B cell (primary cell): ENCODE measurements around the gene PAPOLB.

Experiments
- EZH2 ChIP-seq: IDR thresholded peaks from 2 replicates; pipeline ENCODE4 v1.6.1; 2012; ENCODE audit warnings: borderline replicate concordance, low read depth, mild to moderate bottlenecking, moderate library complexity, low read length; ENCODE audit not compliant: insufficient read depth, poor library complexity, severe bottlenecking
- TF ChIP-seq, protein P1 (sequence below): fragments of 200-600 bp; IDR thresholded peaks from one replicate; pipeline ENCODE4 v1.8.0; 2022; ENCODE audit warnings: antibody characterized with exemption, mild to moderate bottlenecking

DNA sequence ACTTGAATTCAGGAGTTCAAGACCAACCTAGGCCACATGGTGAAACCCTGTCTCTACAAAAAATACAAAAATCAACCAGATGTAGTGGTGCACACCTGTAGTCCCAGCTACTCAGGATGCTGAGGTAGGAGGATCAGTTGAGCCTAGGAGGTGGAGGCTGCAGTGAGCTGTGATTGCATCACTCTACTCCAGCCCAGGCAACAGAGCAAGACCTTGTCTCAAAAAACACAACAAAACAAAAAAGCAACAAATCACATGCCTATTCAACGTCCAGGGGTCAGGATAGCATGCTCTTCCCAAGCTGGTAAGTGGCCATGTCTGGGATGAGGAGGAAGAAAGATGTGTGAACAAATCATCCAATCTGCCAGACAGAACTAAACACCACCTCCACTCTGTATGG lies 27.9 kb upstream of the PAPOLB start:
- TF ChIP-seq, protein P1, sequence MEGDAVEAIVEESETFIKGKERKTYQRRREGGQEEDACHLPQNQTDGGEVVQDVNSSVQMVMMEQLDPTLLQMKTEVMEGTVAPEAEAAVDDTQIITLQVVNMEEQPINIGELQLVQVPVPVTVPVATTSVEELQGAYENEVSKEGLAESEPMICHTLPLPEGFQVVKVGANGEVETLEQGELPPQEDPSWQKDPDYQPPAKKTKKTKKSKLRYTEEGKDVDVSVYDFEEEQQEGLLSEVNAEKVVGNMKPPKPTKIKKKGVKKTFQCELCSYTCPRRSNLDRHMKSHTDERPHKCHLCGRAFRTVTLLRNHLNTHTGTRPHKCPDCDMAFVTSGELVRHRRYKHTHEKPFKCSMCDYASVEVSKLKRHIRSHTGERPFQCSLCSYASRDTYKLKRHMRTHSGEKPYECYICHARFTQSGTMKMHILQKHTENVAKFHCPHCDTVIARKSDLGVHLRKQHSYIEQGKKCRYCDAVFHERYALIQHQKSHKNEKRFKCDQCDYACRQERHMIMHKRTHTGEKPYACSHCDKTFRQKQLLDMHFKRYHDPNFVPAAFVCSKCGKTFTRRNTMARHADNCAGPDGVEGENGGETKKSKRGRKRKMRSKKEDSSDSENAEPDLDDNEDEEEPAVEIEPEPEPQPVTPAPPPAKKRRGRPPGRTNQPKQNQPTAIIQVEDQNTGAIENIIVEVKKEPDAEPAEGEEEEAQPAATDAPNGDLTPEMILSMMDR, result no peak
- TF ChIP-seq EZH2, result no peak
